ENCODE data around the gene TOMM70. TPM values are rescaled to one million over a fixed set of nuclear protein-coding genes. Genes with fewer than 3 reads are reported as not detected.
"Not testable (repeated sequence)": the region's sequence is repeated elsewhere in the genome, so short reads cannot be mapped to it uniquely, and the experiment has no call there.

The TOMM70 gene
- total and polyA plus RNA-seq, 3 experiments from 2014 or later = 21.7 to 64.5 (median 63.5) TPM

DNA sequence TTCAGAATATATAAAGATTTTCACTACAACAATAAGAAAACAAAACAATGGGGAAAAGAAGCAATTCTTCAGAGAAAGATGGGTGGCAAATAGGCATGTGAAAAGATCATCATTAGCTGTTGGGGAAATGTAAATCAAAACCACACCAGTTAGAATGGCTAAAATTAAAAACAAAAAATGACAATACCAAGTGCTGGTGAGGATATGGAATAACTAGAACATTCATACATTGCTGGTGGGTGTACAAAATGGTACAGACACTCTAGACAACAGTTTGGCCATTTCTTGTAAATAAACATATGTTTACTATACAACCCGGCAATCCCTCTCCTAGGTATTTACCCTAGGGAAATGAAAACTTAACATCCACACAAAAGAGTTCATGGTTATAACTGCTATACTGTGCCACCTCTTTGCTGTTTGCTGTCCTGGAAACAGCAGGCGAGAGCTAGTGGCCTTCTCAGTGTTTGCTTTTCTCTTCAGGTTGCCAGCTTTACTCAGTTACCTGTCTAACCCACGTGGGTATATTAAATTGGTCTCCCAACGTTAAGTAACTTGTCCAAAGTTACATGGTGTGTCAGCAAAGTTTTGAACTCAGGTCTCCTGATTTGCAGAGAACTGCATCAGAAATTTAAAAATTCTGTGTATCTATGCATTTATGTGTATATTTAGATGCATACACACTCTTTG is 70.9 kb downstream of the TOMM70 start:
- Mint-ChIP-seq H3K9me3 (peaks cover 0 to 3% (median 0%) of the 10 kb centered on the region in 5 donors), H3K27me3 (no peaks in the 10 kb centered on the region), H3K4me3 (no peak overlapping the region), H3K36me3 (peaks cover 8 to 22% (median 9%) of the 10 kb centered on the region in 3 donors), H3K4me1 (peaks cover 7 to 11% (median 7%) of the 10 kb centered on the region in 3 donors), H3K27ac (no peak overlapping the region)
- CTCF ChIA-PET = no interaction called here
- H3K36me3 ChIP-seq (ENCODE audit: insufficient read depth, low read length) = no peaks in the 10 kb centered on the region
- no peak overlapping the region for H3K27ac ChIP-seq (ENCODE audit: low read depth, low read length)
- POLR2A ChIA-PET = no interaction called here
- no peaks in the 10 kb centered on the region for H3K9me3 ChIP-seq (ENCODE audit: low read length)
- H3K4me1 ChIP-seq (ENCODE audit: insufficient read depth, low read length) = no peaks in the 10 kb centered on the region
- no peaks in the 10 kb centered on the region for H3K27me3 ChIP-seq (ENCODE audit: insufficient read depth, low read length, poor library complexity, severe bottlenecking)
- no peak for DNase-seq
- no peak overlapping the region for H3K4me3 ChIP-seq (ENCODE audit: low read length)

DNA sequence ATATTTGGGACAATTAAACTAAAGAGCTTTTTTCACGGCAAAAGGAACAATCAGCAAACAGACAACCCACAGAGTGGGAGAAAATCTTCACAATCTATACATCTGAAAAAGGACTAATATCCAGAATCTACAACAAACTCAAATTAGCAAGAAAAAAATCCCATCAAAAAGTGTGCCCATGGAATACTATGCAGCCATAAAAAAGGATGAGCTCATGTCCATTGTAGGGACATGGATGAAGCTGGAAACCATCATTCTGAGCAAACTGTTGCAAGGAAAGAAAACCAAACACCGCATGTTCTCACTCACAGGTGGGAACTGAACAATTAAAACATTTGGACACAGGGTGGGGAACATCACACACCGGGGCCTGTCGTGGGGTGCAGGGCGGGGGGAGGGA is 73.5 kb downstream of the TOMM70 start:
- peaks cover 8 to 37% (median 9%) of the 10 kb centered on the region in 3 donors for H3K36me3 Mint-ChIP-seq
- H3K27me3 ChIP-seq (ENCODE audit: insufficient read depth, low read length, poor library complexity, severe bottlenecking); H3K4me1 ChIP-seq (ENCODE audit: insufficient read depth, low read length); H3K27ac Mint-ChIP-seq; H3K27me3 Mint-ChIP-seq; H3K4me1 Mint-ChIP-seq; H3K27ac ChIP-seq (ENCODE audit: low read depth, low read length); H3K4me3 Mint-ChIP-seq; H3K9me3 ChIP-seq (ENCODE audit: low read length); POLR2A ChIA-PET; CTCF ChIA-PET; DNase-seq; H3K36me3 ChIP-seq (ENCODE audit: insufficient read depth, low read length); H3K4me3 ChIP-seq (ENCODE audit: low read length); H3K9me3 Mint-ChIP-seq: not testable (repeated sequence)

DNA sequence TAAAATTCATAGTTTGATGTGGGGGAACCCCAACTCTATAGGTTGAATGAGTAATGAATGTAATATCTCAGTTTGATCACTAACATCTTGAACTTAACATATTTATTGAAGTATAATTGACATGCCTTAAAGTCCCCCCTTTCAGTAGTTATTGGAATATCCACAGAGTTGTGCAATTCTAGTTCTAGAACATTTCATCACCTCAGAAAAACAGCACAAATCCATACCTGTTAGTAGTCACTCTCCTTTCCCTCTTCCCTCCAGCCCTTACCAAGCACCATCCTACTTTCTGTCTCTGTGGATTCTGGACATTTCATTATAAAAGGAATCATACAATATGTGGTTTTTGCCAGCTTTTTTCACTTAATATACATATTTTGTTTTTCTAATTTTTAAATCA is 75.1 kb downstream of the TOMM70 start:
- H3K4me3 Mint-ChIP-seq = no peak overlapping the region
- peaks cover 0 to 3% (median 0%) of the 10 kb centered on the region in 5 donors for H3K9me3 Mint-ChIP-seq
- no peak overlapping the region for H3K27ac Mint-ChIP-seq
- Histone ChIP-seq H3K4me1 (ENCODE audit: insufficient read depth, low read length) (no peaks in the 10 kb centered on the region), H3K9me3 (ENCODE audit: low read length) (no peaks in the 10 kb centered on the region), H3K4me3 (ENCODE audit: low read length) (no peak overlapping the region), H3K27ac (ENCODE audit: low read depth, low read length) (no peak overlapping the region), H3K36me3 (ENCODE audit: insufficient read depth, low read length) (peaks cover 3% of the 10 kb centered on the region), H3K27me3 (ENCODE audit: insufficient read depth, low read length, poor library complexity, severe bottlenecking) (no peaks in the 10 kb centered on the region)
- peaks cover 8 to 43% (median 9%) of the 10 kb centered on the region in 3 donors for H3K36me3 Mint-ChIP-seq
- POLR2A ChIA-PET = no interaction called here
- CTCF ChIA-PET = no interaction called here
- no peak for DNase-seq
- H3K27me3 Mint-ChIP-seq = no peaks in the 10 kb centered on the region
- H3K4me1 Mint-ChIP-seq = no peaks in the 10 kb centered on the region

DNA sequence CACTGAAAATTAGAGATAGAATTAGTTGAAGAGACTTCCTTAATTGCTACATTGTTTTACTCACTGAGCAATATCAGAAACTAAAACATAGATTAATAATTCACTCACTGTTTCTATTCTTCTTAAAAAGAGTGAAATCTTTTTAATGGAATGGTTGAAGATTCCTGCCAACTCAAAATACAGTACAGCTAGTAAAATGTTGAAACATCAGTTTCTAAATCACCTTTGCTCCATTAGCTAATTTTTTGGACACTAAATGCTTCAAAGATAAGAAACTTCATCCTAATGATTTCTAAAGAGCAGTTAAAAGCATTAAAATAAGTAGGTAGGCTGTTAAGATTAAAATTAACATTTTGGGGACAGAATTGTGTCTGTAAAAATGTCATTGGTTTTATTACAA is 76.8 kb downstream of the TOMM70 start:
- H3K4me1 ChIP-seq (ENCODE audit: insufficient read depth, low read length) = no peaks in the 10 kb centered on the region
- ChIA-PET POLR2A (no interaction called here), CTCF (no interaction called here)
- no peaks in the 10 kb centered on the region for H3K9me3 ChIP-seq (ENCODE audit: low read length)
- no peak overlapping the region for H3K4me3 ChIP-seq (ENCODE audit: low read length)
- no peaks in the 10 kb centered on the region for H3K4me1 Mint-ChIP-seq
- H3K9me3 Mint-ChIP-seq = peaks cover 0 to 3% (median 0%) of the 10 kb centered on the region in 5 donors
- DNase-seq = no peak
- H3K36me3 ChIP-seq (ENCODE audit: insufficient read depth, low read length) = peaks cover 11% of the 10 kb centered on the region
- H3K27ac Mint-ChIP-seq = no peak overlapping the region
- H3K27ac ChIP-seq (ENCODE audit: low read depth, low read length) = no peak overlapping the region
- H3K27me3 ChIP-seq (ENCODE audit: insufficient read depth, low read length, poor library complexity, severe bottlenecking) = no peaks in the 10 kb centered on the region
- H3K27me3 Mint-ChIP-seq = no peaks in the 10 kb centered on the region
- no peak overlapping the region for H3K4me3 Mint-ChIP-seq
- peaks cover 15 to 57% (median 16%) of the 10 kb centered on the region in 3 donors for H3K36me3 Mint-ChIP-seq

DNA sequence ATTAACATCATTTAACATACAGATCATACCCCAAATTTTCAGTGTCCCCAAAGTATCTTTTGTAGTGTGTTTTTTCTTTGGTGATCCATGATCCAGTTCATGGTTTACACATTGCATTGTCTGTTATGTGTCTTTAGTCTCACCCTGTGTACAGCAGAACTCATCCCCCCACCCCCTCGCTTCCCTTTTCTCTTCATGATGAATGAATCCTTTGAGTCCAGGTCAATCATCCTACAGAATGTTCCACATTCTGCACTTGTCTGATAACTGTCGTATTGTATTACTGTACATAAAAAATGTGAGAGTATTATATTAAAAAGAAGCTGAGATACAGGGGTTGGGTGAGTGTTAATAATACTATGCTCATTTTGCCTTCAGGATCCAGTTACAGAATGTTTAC is 80.9 kb downstream of the TOMM70 start:
- POLR2A ChIA-PET = no interaction called here
- H3K9me3 Mint-ChIP-seq = no peaks in the 10 kb centered on the region

DNA sequence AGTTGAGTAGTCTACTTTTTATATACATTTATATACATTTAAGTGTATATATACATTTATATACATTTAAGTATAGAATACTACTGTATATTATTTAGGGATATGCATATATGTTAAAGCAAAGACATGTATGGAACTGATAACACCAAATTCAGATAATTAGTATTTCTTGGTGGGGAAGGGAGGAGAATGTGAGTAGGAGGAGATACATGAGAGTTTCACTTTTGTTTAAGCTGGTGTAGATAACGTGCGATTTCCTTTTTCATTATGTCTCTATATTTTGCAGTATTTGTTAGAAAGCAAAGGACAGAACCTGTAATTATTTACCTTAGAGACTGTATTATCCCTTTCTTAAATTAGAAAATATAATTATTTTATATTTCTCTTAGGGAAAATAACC is 83.0 kb downstream of the TOMM70 start:
- H3K27ac Mint-ChIP-seq = peak overlapping the region in 5 of 8 donors; percentile 1 to 84 (median 56)
- Histone ChIP-seq H3K27me3 (ENCODE audit: insufficient read depth, low read length, poor library complexity, severe bottlenecking) (no peaks in the 10 kb centered on the region), H3K36me3 (ENCODE audit: insufficient read depth, low read length) (peaks cover 11% of the 10 kb centered on the region), H3K4me3 (ENCODE audit: low read length) (no peak overlapping the region), H3K9me3 (ENCODE audit: low read length) (no peaks in the 10 kb centered on the region), H3K4me1 (ENCODE audit: insufficient read depth, low read length) (peaks cover 4% of the 10 kb centered on the region), H3K27ac (ENCODE audit: low read depth, low read length) (no peak overlapping the region)
- H3K36me3 Mint-ChIP-seq = peaks cover 7 to 43% (median 10%) of the 10 kb centered on the region in 3 donors
- ChIA-PET CTCF (interaction anchor here (1.3 to 1.9 kb wide), 2 partner anchors 272 to 392 kb away, joined by 3 to 11 read pairs; no protein-coding TSS in a partner anchor), POLR2A (no interaction called here)
- DNase-seq = no peak
- H3K9me3 Mint-ChIP-seq = no peaks in the 10 kb centered on the region
- no peaks in the 10 kb centered on the region for H3K27me3 Mint-ChIP-seq
- H3K4me3 Mint-ChIP-seq = peak overlapping the region in 2 of 7 donors; percentile 9 to 11
- H3K4me1 Mint-ChIP-seq = peaks cover 11 to 19% (median 18%) of the 10 kb centered on the region in 3 donors

More for the DNA sequence above, 80.9 kb downstream of the TOMM70 start:
- Mint-ChIP-seq H3K4me3 (no peak overlapping the region), H3K4me1 (peaks cover 11 to 19% (median 18%) of the 10 kb centered on the region in 3 donors), H3K36me3 (peaks cover 7 to 46% (median 10%) of the 10 kb centered on the region in 3 donors), H3K27me3 (no peaks in the 10 kb centered on the region), H3K27ac (peak overlapping the region in 1 of 8 donors; percentile 61)
- H3K27me3 ChIP-seq (ENCODE audit: insufficient read depth, low read length, poor library complexity, severe bottlenecking) = no peaks in the 10 kb centered on the region
- DNase-seq = no peak
- no peak overlapping the region for H3K27ac ChIP-seq (ENCODE audit: low read depth, low read length)
- H3K4me3 ChIP-seq (ENCODE audit: low read length) = no peak overlapping the region
- CTCF ChIA-PET = interaction anchor here (1.2 kb wide), 1 partner anchor 271 kb away, joined by 3 read pairs; no protein-coding TSS in a partner anchor
- no peaks in the 10 kb centered on the region for H3K9me3 ChIP-seq (ENCODE audit: low read length)
- H3K4me1 ChIP-seq (ENCODE audit: insufficient read depth, low read length) = peaks cover 4% of the 10 kb centered on the region
- H3K36me3 ChIP-seq (ENCODE audit: insufficient read depth, low read length) = peaks cover 11% of the 10 kb centered on the region

DNA sequence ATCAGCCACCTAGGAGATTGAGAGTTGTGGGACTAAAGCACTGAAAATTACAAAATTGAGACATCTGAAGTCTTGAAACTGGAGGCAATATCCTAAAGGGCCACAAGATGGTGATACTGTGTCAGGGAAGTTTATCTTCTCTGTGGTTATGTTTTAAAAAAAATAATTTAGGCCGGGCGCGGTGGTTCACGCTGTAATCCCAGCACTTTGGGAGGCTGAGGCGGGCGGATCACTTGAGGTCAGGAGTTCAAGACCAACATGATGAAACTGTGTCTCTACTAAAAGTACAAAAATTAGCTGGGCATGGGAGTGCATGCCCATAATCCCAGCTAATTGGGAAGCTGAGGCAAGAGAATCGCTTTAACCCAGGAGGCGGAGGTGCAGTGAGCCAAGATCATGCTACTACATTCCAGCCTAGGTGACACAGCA is 84.2 kb downstream of the TOMM70 start:
- Histone ChIP-seq H3K4me1 (ENCODE audit: insufficient read depth, low read length) (peaks cover 4% of the 10 kb centered on the region), H3K9me3 (ENCODE audit: low read length) (no peaks in the 10 kb centered on the region), H3K27me3 (ENCODE audit: insufficient read depth, low read length, poor library complexity, severe bottlenecking) (no peaks in the 10 kb centered on the region), H3K36me3 (ENCODE audit: insufficient read depth, low read length) (peaks cover 11% of the 10 kb centered on the region), H3K27ac (ENCODE audit: low read depth, low read length) (no peak overlapping the region), H3K4me3 (ENCODE audit: low read length) (no peak overlapping the region)
- POLR2A ChIA-PET = no interaction called here
- peak overlapping the region in 4 of 8 donors; percentile 24 to 85 (median 55) for H3K27ac Mint-ChIP-seq
- H3K9me3 Mint-ChIP-seq = no peaks in the 10 kb centered on the region
- peaks cover 11 to 19% (median 18%) of the 10 kb centered on the region in 3 donors for H3K4me1 Mint-ChIP-seq
- peaks cover 7 to 43% (median 10%) of the 10 kb centered on the region in 3 donors for H3K36me3 Mint-ChIP-seq
- CTCF ChIA-PET = interaction anchor here (0.8 to 1.9 kb wide), 9 partner anchors 12 to 485 kb away, joined by 3 to 11 read pairs (median 3); no protein-coding TSS in a partner anchor
- DNase-seq = peak in 4 of 5 donors; percentile 24 to 55 (median 42)
- no peaks in the 10 kb centered on the region for H3K27me3 Mint-ChIP-seq
- peak overlapping the region in 5 of 7 donors; percentile 18 to 72 (median 47) for H3K4me3 Mint-ChIP-seq
